GM18858 (cell line): Measurements from ENCODE around the gene AMY2B.
A peak's percentile ranks its signal among the peaks of the same experiment; 100 is the strongest.
"Not testable (repeated sequence)": the region's sequence is repeated elsewhere in the genome, so short reads cannot be mapped to it uniquely, and the experiment has no call there.

Experiments
- ATAC-seq: cut with Tn5 transposase; IDR thresholded peaks from one replicate; pipeline ENCODE4 v1.9.1; 2021; ENCODE audit not compliant: unreplicated experiment

AMY2B gene

GRCh38 chr1:103571289-103571688 lies at the start of gene AMY2B:
AMY2B (plus strand) TSS chr1:103571589; CDS start chr1:103571603, 14 bp downstream.
- not testable (repeated sequence) for ATAC-seq

- ATAC-seq, result no peak
Measured at GRCh38 chr1:103523346-103523745, 48.0 kb upstream of the AMY2B start.

GRCh38 chr1:103525114-103525606 lies 46.2 kb upstream of the AMY2B start:
- peak; percentile 32 for ATAC-seq

GRCh38 chr1:103525607-103526507 lies 45.5 kb upstream of the AMY2B start, which contains the start of gene RNPC3:
RNPC3 (plus strand) TSS chr1:103525699; CDS start chr1:103526071, 372 bp downstream.
- peak; percentile 63 for ATAC-seq

GRCh38 chr1:103527331-103527730 lies 44.1 kb upstream of the AMY2B start:
- ATAC-seq, result no peak

GRCh38 chr1:103529746-103530145 lies 41.6 kb upstream of the AMY2B start:
- ATAC-seq, result no peak

GRCh38 chr1:103538226-103538625 lies 33.2 kb upstream of the AMY2B start:
- ATAC-seq, result no peak

- no peak for ATAC-seq
Measured at GRCh38 chr1:103541431-103541830, 30.0 kb upstream of the AMY2B start.

GRCh38 chr1:103546496-103546895 lies 24.9 kb upstream of the AMY2B start:
- no peak for ATAC-seq

- no peak for ATAC-seq
Measured at GRCh38 chr1:103547840-103548239, 23.5 kb upstream of the AMY2B start.

GRCh38 chr1:103560427-103560826 lies 11.0 kb upstream of the AMY2B start:
- ATAC-seq, result no peak

GRCh38 chr1:103561124-103561523 lies 10.3 kb upstream of the AMY2B start:
- ATAC-seq, result not testable (repeated sequence)

- peak; percentile 93 for ATAC-seq
Measured at GRCh38 chr1:103561643-103562395, 9.6 kb upstream of the AMY2B start.

- ATAC-seq, result no peak
Measured at GRCh38 chr1:103563056-103563455, 8.3 kb upstream of the AMY2B start.

GRCh38 chr1:103569493-103569892 lies 1.9 kb upstream of the AMY2B start:
- ATAC-seq, result no peak

GRCh38 chr1:103576065-103576464 lies 4.7 kb downstream of the AMY2B start:
- peak; percentile 82 for ATAC-seq

- not testable (repeated sequence) for ATAC-seq
Measured at GRCh38 chr1:103576784-103577183, 5.4 kb downstream of the AMY2B start.

GRCh38 chr1:103582464-103582863 lies 11.1 kb downstream of the AMY2B start:
- ATAC-seq, result no peak

GRCh38 chr1:103583887-103584286 lies 12.5 kb downstream of the AMY2B start:
- no peak for ATAC-seq

- no peak for ATAC-seq
Measured at GRCh38 chr1:103584537-103584936, 13.1 kb downstream of the AMY2B start.

- not testable (repeated sequence) for ATAC-seq
Measured at GRCh38 chr1:103602740-103603139, 31.4 kb downstream of the AMY2B start.

GRCh38 chr1:103616362-103616761 lies 45.0 kb downstream of the AMY2B start:
- no peak for ATAC-seq
